H9 (cell line): Measurements from ENCODE around the gene BEGAIN. TPM values are rescaled to one million over a fixed set of nuclear protein-coding genes. Genes with fewer than 3 reads are reported as not detected.

Experiments used
- DNase-seq: peaks from one replicate; pipeline ENCODE4 v3.0.0-alpha.2; 2017
- H2AFZ ChIP-seq: one replicate; pipeline ENCODE4 v1.6.1; 2013; ENCODE audit warnings: mild to moderate bottlenecking, low read length, control low read depth, moderate library complexity
- H2AK5ac ChIP-seq: 2 replicates; pipeline ENCODE4 v1.6.1; 2013; ENCODE audit warnings: low read length, control low read depth, mixed read lengths; ENCODE audit not compliant: insufficient read length
- H2BK120ac ChIP-seq: one replicate; pipeline ENCODE4 v1.6.1; 2013; ENCODE audit warnings: low read depth, mild to moderate bottlenecking, low read length, control low read depth, inconsistent platforms; ENCODE audit not compliant: poor library complexity, severe bottlenecking
- H2BK12ac ChIP-seq: 2 replicates; pipeline ENCODE4 v1.6.1; 2013; ENCODE audit warnings: low read length, control low read depth, mixed read lengths, low read depth; ENCODE audit not compliant: insufficient read length
- H2BK15ac ChIP-seq: 2 replicates; pipeline ENCODE4 v1.6.1; 2013; ENCODE audit warnings: low read depth, low read length, control low read depth
- H2BK20ac ChIP-seq: one replicate; pipeline ENCODE4 v1.6.1; 2013; ENCODE audit warnings: low read depth, mild to moderate bottlenecking, low read length, control low read depth, inconsistent platforms; ENCODE audit not compliant: poor library complexity, severe bottlenecking
- H2BK5ac ChIP-seq: 2 replicates; pipeline ENCODE4 v1.6.1; 2013; ENCODE audit warnings: low read length, control low read depth, mixed read lengths; ENCODE audit not compliant: insufficient read length
- H3K14ac ChIP-seq: 2 replicates; pipeline ENCODE4 v1.6.1; 2013; ENCODE audit warnings: low read length, control low read depth; ENCODE audit not compliant: insufficient read depth
- H3K18ac ChIP-seq: 2 replicates; pipeline ENCODE4 v1.6.1; 2013; ENCODE audit warnings: low read depth, mild to moderate bottlenecking, mixed read lengths, low read length, control low read depth; ENCODE audit not compliant: insufficient read length
- H3K23ac ChIP-seq: 2 replicates; pipeline ENCODE4 v1.6.1; 2013; ENCODE audit warnings: low read length, control low read depth, mixed read lengths, low read depth; ENCODE audit not compliant: insufficient read length
- H3K23me2 ChIP-seq: 2 replicates; pipeline ENCODE4 v1.6.1; 2013; ENCODE audit warnings: low read depth, mild to moderate bottlenecking, mixed read lengths, low read length, control low read depth; ENCODE audit not compliant: insufficient read length, poor library complexity, severe bottlenecking
- H3K27ac ChIP-seq: 2 replicates; pipeline ENCODE4 v1.5.1; 2013; ENCODE audit warnings: low read length, control low read depth, mixed read lengths, low read depth; ENCODE audit not compliant: insufficient read length
- H3K27me3 ChIP-seq: 2 replicates; pipeline ENCODE4 v1.6.1; 2013; ENCODE audit warnings: low read length, control low read depth, inconsistent platforms; ENCODE audit not compliant: insufficient read depth
- H3K4ac ChIP-seq: 2 replicates; pipeline ENCODE4 v1.6.1; 2013; ENCODE audit warnings: low read depth, mild to moderate bottlenecking, control low read depth, inconsistent platforms, low read length, moderate library complexity
- H3K4me1 ChIP-seq: 2 replicates; pipeline ENCODE4 v1.6.1; 2013; ENCODE audit warnings: low read length, control low read depth, inconsistent platforms; ENCODE audit not compliant: insufficient read depth
- H3K4me2 ChIP-seq: 2 replicates; pipeline ENCODE4 v1.6.1; 2013; ENCODE audit warnings: low read length, control low read depth, mixed read lengths; ENCODE audit not compliant: insufficient read length, insufficient read depth
- H3K56ac ChIP-seq: 2 replicates; pipeline ENCODE4 v1.6.1; 2013; ENCODE audit warnings: low read depth, mild to moderate bottlenecking, mixed read lengths, low read length, control low read depth; ENCODE audit not compliant: insufficient read length
- H3K79me1 ChIP-seq: 2 replicates; pipeline ENCODE4 v1.6.1; 2013; ENCODE audit warnings: low read depth, mild to moderate bottlenecking, moderate library complexity, low read length, control low read depth, inconsistent platforms; ENCODE audit not compliant: insufficient read depth, poor library complexity, severe bottlenecking
- H3K79me2 ChIP-seq: 2 replicates; pipeline ENCODE4 v1.6.1; 2013; ENCODE audit warnings: low read length, control low read depth, inconsistent platforms; ENCODE audit not compliant: insufficient read depth
- H3K9ac ChIP-seq: 2 replicates; pipeline ENCODE4 v1.6.1; 2013; ENCODE audit warnings: low read length, control low read depth, mixed read lengths; ENCODE audit not compliant: insufficient read length; ENCODE audit errors: extremely low read depth
- H3K9me3 ChIP-seq: one replicate; pipeline ENCODE4 v1.6.1; 2013; ENCODE audit warnings: low read depth, low read length, inconsistent platforms; ENCODE audit not compliant: control insufficient read depth
- H3T11ph ChIP-seq: one replicate; pipeline ENCODE4 v1.6.1; 2013; ENCODE audit warnings: mild to moderate bottlenecking, low read length, control low read depth, inconsistent platforms
- H4K20me1 ChIP-seq: one replicate; pipeline ENCODE4 v1.6.1; 2013; ENCODE audit not compliant: control insufficient read depth, insufficient read length, insufficient read depth
- H4K5ac ChIP-seq: 2 replicates; pipeline ENCODE4 v1.6.1; 2013; ENCODE audit warnings: low read depth, mild to moderate bottlenecking, mixed read lengths, low read length, control low read depth; ENCODE audit not compliant: insufficient read length
- H4K8ac ChIP-seq: replicated peaks from 2 replicates; pipeline ENCODE4 v1.6.1; 2013; ENCODE audit warnings: low read length, control low read depth, mixed read lengths, low read depth; ENCODE audit not compliant: insufficient read length
- H4K91ac ChIP-seq: 2 replicates; pipeline ENCODE4 v1.6.1; 2013; ENCODE audit warnings: low read depth, mild to moderate bottlenecking, moderate library complexity, mixed read lengths, low read length, control low read depth; ENCODE audit not compliant: insufficient read length
- H3K27ac Mint-ChIP-seq, 3 experiments: 2 replicates in 2 of 3; 3 replicates in 1 of 3; pipeline ENCODE4 v1.8.0; 2020 to 2021; ENCODE audit warnings: mixed read lengths in 3 of 3, mild to moderate bottlenecking in 1 of 3, moderate library complexity in 1 of 3
- H3K27me3 Mint-ChIP-seq: 2 replicates; pipeline ENCODE4 v1.8.0; 2021; ENCODE audit warnings: low read depth, mild to moderate bottlenecking, moderate library complexity, mixed read lengths
- H3K36me3 Mint-ChIP-seq, 3 experiments: 2 replicates in 2 of 3; 3 replicates in 1 of 3; pipeline ENCODE4 v1.8.0; 2020 to 2021; ENCODE audit warnings: low read depth in 3 of 3, mixed read lengths in 3 of 3; ENCODE audit not compliant: insufficient read depth in 1 of 3
- H3K4me1 Mint-ChIP-seq, 2 experiments: 2 replicates each; pipeline ENCODE4 v1.8.0; 2020; ENCODE audit warnings: mixed read lengths in 2 of 2
- H3K4me3 Mint-ChIP-seq, 2 experiments: 2 replicates in 1 of 2; 3 replicates in 1 of 2; pipeline ENCODE4 v1.8.0; 2020 to 2021; ENCODE audit warnings: mild to moderate bottlenecking in 2 of 2, mixed read lengths in 2 of 2, moderate library complexity in 1 of 2
- H3K9me3 Mint-ChIP-seq, 2 experiments: 2 replicates in 1 of 2; 3 replicates in 1 of 2; pipeline ENCODE4 v1.8.0; 2020; ENCODE audit warnings: mild to moderate bottlenecking in 2 of 2, mixed read lengths in 2 of 2, moderate library complexity in 1 of 2
- WGBS: extraction: QIAGEN DNeasy Blood & Tissue Kit; methylation state at CpG from one replicate; pipeline ENCODE4 v1.1.7; 2013; ENCODE audit warnings: missing lambda C conversion rate, low lambda C conversion rate, mixed read lengths; ENCODE audit not compliant: insufficient read length; ENCODE audit errors: extremely low coverage; 5-methylcytosine and 5-hydroxymethylcytosine counted together
- total RNA-seq: library from RNA; stranded (reverse); gene quantifications from 2 replicates; pipeline ENCODE4 v1.2.1, GENCODE V29; 2021
- TF ChIP-seq, protein P1 (sequence below): fragments of 200-600 bp; sonication (generic); conservative IDR thresholded peaks from 3 replicates; pipeline ENCODE4 v1.8.0; 2021; ENCODE audit warnings: antibody characterized with exemption, mild to moderate bottlenecking

BEGAIN gene
- total RNA-seq, 1 experiment from 2014 or later = 2.6 TPM

GRCh38 chr14:100571837-100572236 lies 15.4 kb downstream of the BEGAIN start:
- peaks cover 7% of the 10 kb centered on the region for H3K23me2 ChIP-seq
- no peak overlapping the region for H2BK5ac ChIP-seq
- H3K18ac ChIP-seq = no peak overlapping the region
- peaks cover 13% of the 10 kb centered on the region for H3K27me3 ChIP-seq
- H3K14ac ChIP-seq = no peak overlapping the region
- H2BK15ac ChIP-seq = no peak overlapping the region
- Mint-ChIP-seq H3K4me1 (peaks cover 14 to 30% of the 10 kb centered on the region in 2 experiments), H3K36me3 (no peaks in the 10 kb centered on the region), H3K9me3 (no peaks in the 10 kb centered on the region), H3K4me3 (peak overlapping the region in 1 of 2 experiments; percentile 16; a peak in 2 of 5 replicates), H3K27me3 (peaks cover 45% of the 10 kb centered on the region), H3K27ac (no peak overlapping the region)
- H2BK12ac ChIP-seq = no peak overlapping the region
- H3K79me2 ChIP-seq = no peaks in the 10 kb centered on the region
- H2BK120ac ChIP-seq = no peak overlapping the region
- no peak overlapping the region for H4K5ac ChIP-seq
- peaks cover 2% of the 10 kb centered on the region; the same call in 1 of the 2 replicates for H3K4me1 ChIP-seq
- no peak overlapping the region for H4K8ac ChIP-seq
- no peaks in the 10 kb centered on the region for H3K9me3 ChIP-seq
- H3K9ac ChIP-seq = no peak overlapping the region
- no peaks in the 10 kb centered on the region for H3K79me1 ChIP-seq
- H3K56ac ChIP-seq = no peak overlapping the region
- H4K91ac ChIP-seq = no peak overlapping the region
- peaks cover 3% of the 10 kb centered on the region for H4K20me1 ChIP-seq
- no peak for DNase-seq
- H2AFZ ChIP-seq = no peak overlapping the region
- no peak overlapping the region for H2AK5ac ChIP-seq
- H2BK20ac ChIP-seq = no peak overlapping the region
- TF ChIP-seq, protein P1, sequence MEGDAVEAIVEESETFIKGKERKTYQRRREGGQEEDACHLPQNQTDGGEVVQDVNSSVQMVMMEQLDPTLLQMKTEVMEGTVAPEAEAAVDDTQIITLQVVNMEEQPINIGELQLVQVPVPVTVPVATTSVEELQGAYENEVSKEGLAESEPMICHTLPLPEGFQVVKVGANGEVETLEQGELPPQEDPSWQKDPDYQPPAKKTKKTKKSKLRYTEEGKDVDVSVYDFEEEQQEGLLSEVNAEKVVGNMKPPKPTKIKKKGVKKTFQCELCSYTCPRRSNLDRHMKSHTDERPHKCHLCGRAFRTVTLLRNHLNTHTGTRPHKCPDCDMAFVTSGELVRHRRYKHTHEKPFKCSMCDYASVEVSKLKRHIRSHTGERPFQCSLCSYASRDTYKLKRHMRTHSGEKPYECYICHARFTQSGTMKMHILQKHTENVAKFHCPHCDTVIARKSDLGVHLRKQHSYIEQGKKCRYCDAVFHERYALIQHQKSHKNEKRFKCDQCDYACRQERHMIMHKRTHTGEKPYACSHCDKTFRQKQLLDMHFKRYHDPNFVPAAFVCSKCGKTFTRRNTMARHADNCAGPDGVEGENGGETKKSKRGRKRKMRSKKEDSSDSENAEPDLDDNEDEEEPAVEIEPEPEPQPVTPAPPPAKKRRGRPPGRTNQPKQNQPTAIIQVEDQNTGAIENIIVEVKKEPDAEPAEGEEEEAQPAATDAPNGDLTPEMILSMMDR = no peak
- H3K23ac ChIP-seq = no peak overlapping the region
- no CpG with 5 or more reads among the region's 16 CpGs for WGBS
- H3K4me2 ChIP-seq = no peak overlapping the region
- no peak overlapping the region for H3T11ph ChIP-seq
- no peak overlapping the region for H3K27ac ChIP-seq
- no peak overlapping the region for H3K4ac ChIP-seq
